GM12878 (cell line): ENCODE measurements around the gene RCVRN. TPM values are rescaled to one million over a fixed set of nuclear protein-coding genes. Genes with fewer than 3 reads are reported as not detected.

Source experiments
- ATAC-seq: fragments of 200-7000 bp; cut with Tn5 transposase; 3 replicates; pipeline ENCODE4 v1.9.1; 2020; ENCODE audit warnings: mild to moderate bottlenecking, moderate library complexity
- BruUV-seq: library from RNA; stranded (reverse); fragments of 400-500 nt; replicated peaks from 2 replicates; lab custom pipeline; 2021; lab: Mats Ljungman, UMichigan
- CTCF ChIA-PET: fragments of 300-600 bp; sonication (Branson Sonifier 250); formaldehyde crosslinking; extraction: SDS; loops from one replicate; lab custom pipeline; 2021; ENCODE audit warnings: inconsistent platforms; lab: Yijun Ruan, JAX
- POLR2A ChIA-PET: fragments of 350-600 bp; formaldehyde crosslinking; extraction: SDS; loops from one replicate; lab custom pipeline; 2021; ENCODE audit warnings: inconsistent platforms; lab: Charles Lee
- RAD21 ChIA-PET: fragments of 300-600 bp; sonication (Branson Sonifier 250); formaldehyde crosslinking; loops from one replicate; lab custom pipeline; 2023; ENCODE audit warnings: antibody characterized with exemption; ENCODE audit not compliant: unreplicated experiment; lab: Charles Lee
- SMC1A ChIA-PET: fragments of 300-600 bp; sonication (Branson Sonifier 250); formaldehyde crosslinking; loops from one replicate; lab custom pipeline; 2023; ENCODE audit not compliant: unreplicated experiment, uncharacterized antibody; lab: Charles Lee
- DNase-seq: peaks from one replicate; pipeline ENCODE4 v3.0.0-alpha.2; 2011; ENCODE audit warnings: low read depth, low spot score
- FAIRE-seq: peaks from 3 replicates; lab custom pipeline; 2011; peaks lifted over from hg19 to GRCh38; lab: Jason Lieb, UNC
- H2AFZ ChIP-seq: 2 replicates; pipeline ENCODE4 v1.6.0; 2011; ENCODE audit warnings: low read depth, low read length, control low read depth; ENCODE audit not compliant: control insufficient read depth
- H3K27ac ChIP-seq: 2 replicates; pipeline ENCODE4 v1.5.1; 2011; ENCODE audit warnings: control low read depth; ENCODE audit not compliant: control insufficient read depth, insufficient read depth
- H3K27me3 ChIP-seq, 2 experiments: replicated peaks in 1 of 2; 2 replicates each; pipeline versions ENCODE4 v1.6.0 to v1.6.1; 2011; ENCODE audit warnings: low read length in 1 of 2; ENCODE audit not compliant: control insufficient read depth in 2 of 2, insufficient read depth in 2 of 2
- H3K36me3 ChIP-seq, 2 experiments: 2 replicates each; pipeline ENCODE4 v1.5.1; 2011; ENCODE audit warnings: low read length in 1 of 2; ENCODE audit not compliant: control insufficient read depth in 2 of 2, insufficient read depth in 2 of 2
- H3K4me1 ChIP-seq: 2 replicates; pipeline ENCODE4 v1.6.1; 2011; ENCODE audit warnings: mild to moderate bottlenecking, low read length, moderate library complexity, mixed read lengths; ENCODE audit not compliant: control insufficient read depth, insufficient read depth
- H3K4me2 ChIP-seq: 2 replicates; pipeline ENCODE4 v1.6.0; 2011; ENCODE audit warnings: control low read depth; ENCODE audit not compliant: control insufficient read depth, insufficient read depth
- H3K4me3 ChIP-seq: fragments of 200-600 bp; sonication (generic); 2 replicates; pipeline ENCODE4 v1.5.1; 2016
- H3K79me2 ChIP-seq: 2 replicates; pipeline ENCODE4 v1.6.0; 2011; ENCODE audit warnings: low read length; ENCODE audit not compliant: control insufficient read depth, insufficient read depth
- H3K9ac ChIP-seq: 2 replicates; pipeline ENCODE4 v1.8.0; 2011; ENCODE audit warnings: low read length, control low read depth, mixed read lengths; ENCODE audit not compliant: control insufficient read depth, insufficient read depth
- H3K9me3 ChIP-seq: replicated peaks from 3 replicates; pipeline ENCODE4 v1.5.1; 2011; ENCODE audit warnings: mild to moderate bottlenecking, low read length; ENCODE audit not compliant: control insufficient read depth, insufficient read depth
- H4K20me1 ChIP-seq: 2 replicates; pipeline ENCODE4 v1.6.0; 2011; ENCODE audit not compliant: control insufficient read depth, insufficient read depth
- CBX5 ChIP-seq: sonication (generic); IDR thresholded peaks from 2 replicates; pipeline ENCODE4 v1.6.1; 2016; ENCODE audit warnings: low read depth, moderate library complexity, mild to moderate bottlenecking, inconsistent platforms
- CEBPB ChIP-seq, 2 experiments: fragments of 150-350 bp in 1 of 2; IDR thresholded peaks; 2 replicates each; pipeline ENCODE4 v1.6.1; 2012 to 2014; ENCODE audit warnings: low read depth in 2 of 2, low read length in 2 of 2, borderline replicate concordance in 1 of 2, inconsistent platforms in 1 of 2
- EP300 ChIP-seq, 2 experiments: fragments of 150-350 bp in 1 of 2; IDR thresholded peaks; 2 replicates each; pipeline ENCODE4 v1.6.1; 2011 to 2012; ENCODE audit warnings: low read depth in 2 of 2, low read length in 2 of 2, borderline replicate concordance in 1 of 2, improper control_type of control experiment in 1 of 2, inconsistent platforms in 1 of 2; ENCODE audit not compliant: control insufficient read depth in 1 of 2
- EZH2 ChIP-seq: IDR thresholded peaks from 2 replicates; pipeline ENCODE4 v1.6.1; 2012; ENCODE audit warnings: low read depth, mild to moderate bottlenecking, control low read depth, inconsistent platforms, low read length, borderline replicate concordance; ENCODE audit not compliant: control insufficient read depth
- KDM1A ChIP-seq: fragments of 200-600 bp; sonication (generic); IDR thresholded peaks from 2 replicates; pipeline ENCODE4 v1.6.1; 2016; ENCODE audit warnings: borderline replicate concordance
- MEF2A ChIP-seq: IDR thresholded peaks from 2 replicates; pipeline ENCODE4 v1.6.1; 2011; ENCODE audit warnings: low read depth, mild to moderate bottlenecking, low read length, moderate library complexity; ENCODE audit not compliant: insufficient read depth
- NFYA ChIP-seq: IDR thresholded peaks from 2 replicates; pipeline ENCODE4 v1.6.1; 2011; ENCODE audit warnings: low read depth, mild to moderate bottlenecking, low read length, improper control_type of control experiment, borderline replicate concordance
- PML ChIP-seq: IDR thresholded peaks from 2 replicates; pipeline ENCODE4 v1.6.1; 2012; ENCODE audit warnings: low read length, inconsistent platforms
- SPI1 ChIP-seq: IDR thresholded peaks from 2 replicates; pipeline ENCODE4 v1.6.1; 2011; ENCODE audit warnings: low read depth, mild to moderate bottlenecking, low read length, moderate library complexity, borderline replicate concordance; ENCODE audit not compliant: insufficient read depth
- STAT3 ChIP-seq: IDR thresholded peaks from 2 replicates; pipeline ENCODE4 v1.6.1; 2011; ENCODE audit warnings: low read depth, low read length, improper control_type of control experiment
- TCF3 ChIP-seq: IDR thresholded peaks from 2 replicates; pipeline ENCODE4 v1.6.1; 2012; ENCODE audit warnings: low read depth, mild to moderate bottlenecking, low read length, borderline replicate concordance; ENCODE audit not compliant: insufficient read depth
- TCF7 ChIP-seq: IDR thresholded peaks from 2 replicates; pipeline ENCODE4 v1.6.1; 2014; ENCODE audit warnings: antibody characterized with exemption, borderline replicate concordance
- ZBTB33 ChIP-seq: fragments of 450-650 bp; IDR thresholded peaks from 2 replicates; pipeline ENCODE4 v1.6.1; 2017; ENCODE audit warnings: mild to moderate bottlenecking
- WGBS: methylation state at CpG from one replicate; pipeline ENCODE4 v1.1.6; 2016; ENCODE audit warnings: low lambda C conversion rate; ENCODE audit not compliant: insufficient replicate concordance, insufficient coverage; ENCODE audit errors: missing lambda C conversion rate; 5-methylcytosine and 5-hydroxymethylcytosine counted together
- in situ Hi-C: fragments of 300-500 bp; cut with MboI; formaldehyde crosslinking; loops from 9 replicates; pipeline ENCODE4 v1.14.3; 2018; ENCODE audit warnings: mixed read lengths
- intact Hi-C: fragments of 100-400 bp; cut with micrococcal nuclease; formaldehyde crosslinking; loops from one replicate; pipeline ENCODE4 v1.14.2; 2022; ENCODE audit not compliant: unreplicated experiment
- polyA plus RNA-seq, 11 experiments: library from polyadenylated mRNA; depleted of rRNA in 4 of 11; unstranded in 6 of 11; stranded (reverse) in 5 of 11; fragments of >200 nt; fragmentation: Nextera tagmentation in 4 of 11; fragmentation: Illumina TruSeq in 1 of 11; extraction: Ambion mirVana in 4 of 11; extraction: Trizol in 1 of 11; gene quantifications; 1 replicate in 1 of 11; 2 replicates in 10 of 11; pipeline versions ENCODE4 v1.2.1 to v1.2.3, GENCODE V29; 2011 to 2016; ENCODE audit warnings: inconsistent platforms in 2 of 11, missing spikeins in 2 of 11, low read depth in 1 of 11
- total RNA-seq, 4 experiments: library from RNA; depleted of rRNA in 3 of 4; stranded (reverse); fragments of >200 nt in 3 of 4; fragmentation: Illumina TruSeq in 1 of 4; extraction: Trizol in 1 of 4; gene quantifications; 2 replicates each; pipeline versions ENCODE4 v1.2.1 to v1.2.3, GENCODE V29; 2013 to 2021
- TF ChIP-seq, protein P1 (sequence below): IDR thresholded peaks from 2 replicates; pipeline ENCODE4 v1.6.1; 2011; ENCODE audit warnings: low read depth, mild to moderate bottlenecking, low read length, moderate library complexity, borderline replicate concordance; ENCODE audit errors: extremely low read depth
- TF ChIP-seq, protein P2 (sequence below): IDR thresholded peaks from 2 replicates; pipeline ENCODE4 v1.6.1; 2012; ENCODE audit warnings: improper control_type of control experiment, low read depth, low read length; ENCODE audit not compliant: insufficient replicate concordance

Gene RCVRN
- total and polyA plus RNA-seq, 10 of the 15 experiments (the other 5 are each of a cell fraction or from before 2014, with no cell fraction given), result 0.07 to 0.23 (median 0.14) TPM; not detected in 6

GRCh38 chr17:9918352-9918751, 13.3 kb upstream of the RCVRN start:
- Histone ChIP-seq H3K27me3 (no peaks in the 10 kb centered on the region), H3K9ac (no peak overlapping the region), H3K4me2 (no peak overlapping the region), H3K36me3 (no peaks in the 10 kb centered on the region; a peak in 1 of 4 replicates), H3K27ac (no peak overlapping the region), H3K79me2 (no peaks in the 10 kb centered on the region), H2AFZ (no peak overlapping the region), H3K9me3 (no peaks in the 10 kb centered on the region), H3K4me3 (no peak overlapping the region), H4K20me1 (no peaks in the 10 kb centered on the region), H3K4me1 (no peaks in the 10 kb centered on the region)
- CTCF ChIA-PET, result interaction anchor here (0.6 to 1.3 kb wide), 2 partner anchors 71 to 696 kb away, joined by 3 to 5 read pairs; no protein-coding TSS in a partner anchor
- POLR2A ChIA-PET, result no interaction called here
- SMC1A ChIA-PET, result no interaction called here
- TF ChIP-seq PML (no peak), STAT3 (no peak), EP300 (IDR thresholded peaks at IDR 0.05; ENCODE audit: borderline replicate concordance in 1 of 2, control insufficient read depth in 1 of 2, low read depth in 2 of 2, low read length in 2 of 2) (no peak), NFYA (no peak), EZH2 (no peak), ZBTB33 (no peak), CBX5 (no peak), SPI1 (no peak), CEBPB (IDR thresholded peaks at IDR 0.05; ENCODE audit: borderline replicate concordance in 1 of 2, low read depth in 2 of 2, low read length in 2 of 2) (no peak), TCF3 (no peak), TCF7 (no peak), MEF2A (no peak), KDM1A (no peak)
- TF ChIP-seq, protein P1, sequence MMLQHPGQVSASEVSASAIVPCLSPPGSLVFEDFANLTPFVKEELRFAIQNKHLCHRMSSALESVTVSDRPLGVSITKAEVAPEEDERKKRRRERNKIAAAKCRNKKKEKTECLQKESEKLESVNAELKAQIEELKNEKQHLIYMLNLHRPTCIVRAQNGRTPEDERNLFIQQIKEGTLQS, result no peak
- TF ChIP-seq, protein P2, sequence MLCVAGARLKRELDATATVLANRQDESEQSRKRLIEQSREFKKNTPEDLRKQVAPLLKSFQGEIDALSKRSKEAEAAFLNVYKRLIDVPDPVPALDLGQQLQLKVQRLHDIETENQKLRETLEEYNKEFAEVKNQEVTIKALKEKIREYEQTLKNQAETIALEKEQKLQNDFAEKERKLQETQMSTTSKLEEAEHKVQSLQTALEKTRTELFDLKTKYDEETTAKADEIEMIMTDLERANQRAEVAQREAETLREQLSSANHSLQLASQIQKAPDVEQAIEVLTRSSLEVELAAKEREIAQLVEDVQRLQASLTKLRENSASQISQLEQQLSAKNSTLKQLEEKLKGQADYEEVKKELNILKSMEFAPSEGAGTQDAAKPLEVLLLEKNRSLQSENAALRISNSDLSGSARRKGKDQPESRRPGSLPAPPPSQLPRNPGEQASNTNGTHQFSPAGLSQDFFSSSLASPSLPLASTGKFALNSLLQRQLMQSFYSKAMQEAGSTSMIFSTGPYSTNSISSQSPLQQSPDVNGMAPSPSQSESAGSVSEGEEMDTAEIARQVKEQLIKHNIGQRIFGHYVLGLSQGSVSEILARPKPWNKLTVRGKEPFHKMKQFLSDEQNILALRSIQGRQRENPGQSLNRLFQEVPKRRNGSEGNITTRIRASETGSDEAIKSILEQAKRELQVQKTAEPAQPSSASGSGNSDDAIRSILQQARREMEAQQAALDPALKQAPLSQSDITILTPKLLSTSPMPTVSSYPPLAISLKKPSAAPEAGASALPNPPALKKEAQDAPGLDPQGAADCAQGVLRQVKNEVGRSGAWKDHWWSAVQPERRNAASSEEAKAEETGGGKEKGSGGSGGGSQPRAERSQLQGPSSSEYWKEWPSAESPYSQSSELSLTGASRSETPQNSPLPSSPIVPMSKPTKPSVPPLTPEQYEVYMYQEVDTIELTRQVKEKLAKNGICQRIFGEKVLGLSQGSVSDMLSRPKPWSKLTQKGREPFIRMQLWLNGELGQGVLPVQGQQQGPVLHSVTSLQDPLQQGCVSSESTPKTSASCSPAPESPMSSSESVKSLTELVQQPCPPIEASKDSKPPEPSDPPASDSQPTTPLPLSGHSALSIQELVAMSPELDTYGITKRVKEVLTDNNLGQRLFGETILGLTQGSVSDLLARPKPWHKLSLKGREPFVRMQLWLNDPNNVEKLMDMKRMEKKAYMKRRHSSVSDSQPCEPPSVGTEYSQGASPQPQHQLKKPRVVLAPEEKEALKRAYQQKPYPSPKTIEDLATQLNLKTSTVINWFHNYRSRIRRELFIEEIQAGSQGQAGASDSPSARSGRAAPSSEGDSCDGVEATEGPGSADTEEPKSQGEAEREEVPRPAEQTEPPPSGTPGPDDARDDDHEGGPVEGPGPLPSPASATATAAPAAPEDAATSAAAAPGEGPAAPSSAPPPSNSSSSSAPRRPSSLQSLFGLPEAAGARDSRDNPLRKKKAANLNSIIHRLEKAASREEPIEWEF, result no peak
- 75% methylated on average over 8 of the region's 8 CpGs for WGBS
- no TSS peak for BruUV-seq
- FAIRE-seq (no peak), DNase-seq (no peak), ATAC-seq (no peak)
- in situ Hi-C loops, result no loop called here
- intact Hi-C loops, result no loop called here
- RAD21 ChIA-PET, result no interaction called here
